Astrocyte of the cerebellum (primary cell): ENCODE data around the gene DGKD.

Source experiments
- DNase-seq: peaks from one replicate; pipeline ENCODE4 v3.0.0-alpha.2; 2011; ENCODE audit warnings: low read depth
- H3K4me3 ChIP-seq: 2 replicates; pipeline ENCODE4 v1.5.1; 2011; ENCODE audit warnings: mild to moderate bottlenecking, low read depth, low read length, moderate library complexity
- CTCF ChIP-seq: IDR thresholded peaks from 2 replicates; pipeline ENCODE4 v1.5.1; 2012; ENCODE audit warnings: low read length, low read depth, moderate library complexity, mild to moderate bottlenecking; ENCODE audit errors: missing control alignments
- in situ Hi-C: cut with HindIII; loops from 2 replicates; pipeline ENCODE4 v1.10.0; 2017; ENCODE audit warnings: low sequenced_read_pairs

Gene DGKD

GRCh38 chr2:233336541-233336940 lies 17.8 kb upstream of the DGKD start:
- no peak overlapping the region for H3K4me3 ChIP-seq
- no peak for TF ChIP-seq CTCF
- DNase-seq, result no peak
- in situ Hi-C loops, result no loop called here

GRCh38 chr2:233338046-233338445 lies 16.2 kb upstream of the DGKD start:
- TF ChIP-seq CTCF, result no peak
- no peak for DNase-seq
- in situ Hi-C loops, result no loop called here
- no peak overlapping the region for H3K4me3 ChIP-seq

- DNase-seq, result no peak
- no peak overlapping the region for H3K4me3 ChIP-seq
- in situ Hi-C loops, result no loop called here
- no peak for TF ChIP-seq CTCF
These were observed 15.4 kb upstream of the DGKD start for GRCh38 chr2:233338812-233339368.

GRCh38 chr2:233339427-233339826 lies 14.9 kb upstream of the DGKD start:
- in situ Hi-C loops, result no loop called here
- H3K4me3 ChIP-seq, result no peak overlapping the region
- DNase-seq, result no peak
- no peak for TF ChIP-seq CTCF

GRCh38 chr2:233341296-233341695 lies 13.0 kb upstream of the DGKD start:
- no peak overlapping the region for H3K4me3 ChIP-seq
- no peak for DNase-seq
- TF ChIP-seq CTCF, result no peak
- in situ Hi-C loops, result no loop called here

- in situ Hi-C loops, result no loop called here
- DNase-seq, result no peak
- no peak for TF ChIP-seq CTCF
- H3K4me3 ChIP-seq, result no peak overlapping the region
These were observed 12.0 kb upstream of the DGKD start for GRCh38 chr2:233342301-233342700.
